Osteoblast (primary cell): Measurements from ENCODE around the gene KIF17. TPM values are rescaled to one million over a fixed set of nuclear protein-coding genes. Genes with fewer than 3 reads are reported as not detected.
A peak's percentile ranks its signal among the peaks of the same experiment; 100 is the strongest.

ENCODE experiments used
- DNase-seq: peaks from one replicate; pipeline ENCODE4 v3.0.0; 2011; ENCODE audit warnings: low spot score, mixed read lengths; ENCODE audit not compliant: insufficient read length; ENCODE audit errors: missing footprints
- H2AFZ ChIP-seq: 2 replicates; pipeline ENCODE4 v1.6.0; 2011; ENCODE audit warnings: mild to moderate bottlenecking, low read length
- H3K27ac ChIP-seq: 2 replicates; pipeline ENCODE4 v1.5.1; 2011; ENCODE audit warnings: mild to moderate bottlenecking, low read depth, low read length, moderate library complexity
- H3K27me3 ChIP-seq: 2 replicates; pipeline ENCODE4 v1.6.0; 2012; ENCODE audit warnings: mild to moderate bottlenecking, control low read depth, inconsistent platforms, low read length, moderate library complexity; ENCODE audit not compliant: insufficient read depth
- H3K36me3 ChIP-seq: 2 replicates; pipeline ENCODE4 v1.5.1; 2011; ENCODE audit warnings: mild to moderate bottlenecking, low read length, control low read depth, moderate library complexity; ENCODE audit not compliant: insufficient read depth
- H3K4me1 ChIP-seq: 2 replicates; pipeline ENCODE4 v1.5.1; 2011; ENCODE audit warnings: mild to moderate bottlenecking, low read length, control low read depth, moderate library complexity; ENCODE audit not compliant: insufficient read depth
- H3K4me2 ChIP-seq: 2 replicates; pipeline ENCODE4 v1.6.0; 2011; ENCODE audit warnings: mild to moderate bottlenecking, low read length; ENCODE audit not compliant: insufficient read depth
- H3K4me3 ChIP-seq: fragments of 200-600 bp; sonication (generic); 3 replicates; pipeline ENCODE4 v1.5.1; 2012; ENCODE audit warnings: mild to moderate bottlenecking, low read length, inconsistent platforms; ENCODE audit not compliant: insufficient read depth
- H3K79me2 ChIP-seq: 2 replicates; pipeline ENCODE4 v1.6.0; 2012; ENCODE audit warnings: mild to moderate bottlenecking, low read length, control low read depth, inconsistent platforms; ENCODE audit not compliant: insufficient read depth
- H3K9me3 ChIP-seq: 2 replicates; pipeline ENCODE4 v1.5.1; 2011; ENCODE audit warnings: low read depth, low read length, control low read depth
- H4K20me1 ChIP-seq: 2 replicates; pipeline ENCODE4 v1.6.0; 2012; ENCODE audit warnings: mild to moderate bottlenecking, low read length, control low read depth; ENCODE audit not compliant: insufficient read depth
- CTCF ChIP-seq: IDR thresholded peaks from 2 replicates; pipeline ENCODE4 v1.5.1; 2011; ENCODE audit warnings: mild to moderate bottlenecking, low read depth, low read length, moderate library complexity; ENCODE audit errors: extremely low read depth
- total RNA-seq: library from RNA; depleted of rRNA; stranded (reverse); fragments of >200 nt; gene quantifications from 2 replicates; pipeline ENCODE4 v1.2.3, GENCODE V29; 2012

The KIF17 gene
- total RNA-seq, 1 donor, result 0.36 TPM

GRCh38 chr1:20661207-20662109 lies 56.3 kb downstream of the KIF17 start, which contains the start of gene DDOST:
TSS of gene DDOST (minus strand) at chr1:20661369. CDS start at chr1:20661350, 19 bp downstream.
- Histone ChIP-seq H2AFZ (peak within 1 kb of the TSS; percentile 96), H3K36me3 (peaks cover 16% of the 10 kb centered on the region), H3K4me3 (peak within 1 kb of the TSS; percentile 98), H3K27ac (peak within 1 kb of the TSS; percentile 78), H3K4me2 (peak within 1 kb of the TSS; percentile 87), H3K27me3 (no peaks in the 10 kb centered on the region), H3K9me3 (no peaks in the 10 kb centered on the region), H4K20me1 (peaks cover 11% of the 10 kb centered on the region), H3K4me1 (peaks cover 14% of the 10 kb centered on the region), H3K79me2 (peaks cover 48% of the 10 kb centered on the region)
- DNase-seq, result peak; percentile 99
- peak; percentile 51 for TF ChIP-seq CTCF

- H3K4me1 ChIP-seq, result peaks cover 14% of the 10 kb centered on the region
- H3K4me3 ChIP-seq, result peak overlapping the region; percentile 98
- H3K79me2 ChIP-seq, result peaks cover 55% of the 10 kb centered on the region
- no peak for DNase-seq
- H3K36me3 ChIP-seq, result peaks cover 20% of the 10 kb centered on the region
- no peaks in the 10 kb centered on the region for H3K9me3 ChIP-seq
- no peaks in the 10 kb centered on the region for H3K27me3 ChIP-seq
- peaks cover 14% of the 10 kb centered on the region for H4K20me1 ChIP-seq
- peak overlapping the region; percentile 87 for H3K4me2 ChIP-seq
- no peak for TF ChIP-seq CTCF
- peak overlapping the region; percentile 78 for H3K27ac ChIP-seq
- H2AFZ ChIP-seq, result peak overlapping the region; percentile 90
Observed at GRCh38 chr1:20660847-20661206, 57.0 kb downstream of the KIF17 start.

GRCh38 chr1:20660363-20660762 lies 57.4 kb downstream of the KIF17 start:
- peak overlapping the region; percentile 87 for H3K4me2 ChIP-seq
- TF ChIP-seq CTCF, result no peak
- no peaks in the 10 kb centered on the region for H3K9me3 ChIP-seq
- peak overlapping the region; percentile 98 for H3K4me3 ChIP-seq
- no peaks in the 10 kb centered on the region for H3K27me3 ChIP-seq
- H3K4me1 ChIP-seq, result peaks cover 14% of the 10 kb centered on the region
- H3K27ac ChIP-seq, result peak overlapping the region; percentile 78
- peaks cover 24% of the 10 kb centered on the region for H3K36me3 ChIP-seq
- peak; percentile 34 for DNase-seq
- peaks cover 14% of the 10 kb centered on the region for H4K20me1 ChIP-seq
- no peak overlapping the region for H2AFZ ChIP-seq
- H3K79me2 ChIP-seq, result peaks cover 59% of the 10 kb centered on the region
